ENCODE data around the gene TMEM181. TPM values are rescaled to one million over a fixed set of nuclear protein-coding genes. Genes with fewer than 3 reads are reported as not detected.
A peak's percentile ranks its signal among the peaks of the same experiment; 100 is the strongest.
"Not testable (repeated sequence)": the region's sequence is repeated elsewhere in the genome, so short reads cannot be mapped to it uniquely, and the experiment has no call there.

The TMEM181 gene
- total RNA-seq, 6 experiments from 2014 or later, result 11.3 to 14.0 (median 12.5) TPM

DNA sequence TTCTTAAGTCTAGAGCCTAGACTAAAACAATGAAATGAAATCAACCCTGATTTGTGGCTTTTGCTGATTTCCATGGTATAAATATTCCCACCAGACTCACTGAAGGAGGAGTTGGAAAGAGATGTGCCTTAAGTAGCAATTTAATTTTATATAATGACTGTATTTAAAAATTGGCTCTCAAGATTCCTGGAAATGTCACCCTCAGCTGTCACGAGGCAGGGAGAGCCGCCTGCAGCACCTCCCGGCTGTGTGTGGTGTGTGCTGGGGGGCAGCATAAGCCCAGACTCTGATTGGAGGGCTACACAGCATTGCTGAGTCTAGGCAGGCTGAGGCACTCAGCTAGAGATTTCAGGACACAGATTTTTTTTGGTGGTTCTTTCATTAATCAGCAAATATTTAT is 40.6 kb upstream of the TMEM181 start:
- H3K27ac ChIP-seq, result no peak overlapping the region
- H3K27me3 ChIP-seq, result no peaks in the 10 kb centered on the region
- TF ChIP-seq, protein P1, sequence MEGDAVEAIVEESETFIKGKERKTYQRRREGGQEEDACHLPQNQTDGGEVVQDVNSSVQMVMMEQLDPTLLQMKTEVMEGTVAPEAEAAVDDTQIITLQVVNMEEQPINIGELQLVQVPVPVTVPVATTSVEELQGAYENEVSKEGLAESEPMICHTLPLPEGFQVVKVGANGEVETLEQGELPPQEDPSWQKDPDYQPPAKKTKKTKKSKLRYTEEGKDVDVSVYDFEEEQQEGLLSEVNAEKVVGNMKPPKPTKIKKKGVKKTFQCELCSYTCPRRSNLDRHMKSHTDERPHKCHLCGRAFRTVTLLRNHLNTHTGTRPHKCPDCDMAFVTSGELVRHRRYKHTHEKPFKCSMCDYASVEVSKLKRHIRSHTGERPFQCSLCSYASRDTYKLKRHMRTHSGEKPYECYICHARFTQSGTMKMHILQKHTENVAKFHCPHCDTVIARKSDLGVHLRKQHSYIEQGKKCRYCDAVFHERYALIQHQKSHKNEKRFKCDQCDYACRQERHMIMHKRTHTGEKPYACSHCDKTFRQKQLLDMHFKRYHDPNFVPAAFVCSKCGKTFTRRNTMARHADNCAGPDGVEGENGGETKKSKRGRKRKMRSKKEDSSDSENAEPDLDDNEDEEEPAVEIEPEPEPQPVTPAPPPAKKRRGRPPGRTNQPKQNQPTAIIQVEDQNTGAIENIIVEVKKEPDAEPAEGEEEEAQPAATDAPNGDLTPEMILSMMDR (IDR thresholded peaks at IDR 0.05), result no peak
- TF ChIP-seq POLR2A (IDR thresholded peaks at IDR 0.05), result no peak
- H3K4me1 ChIP-seq, result no peaks in the 10 kb centered on the region
- no peaks in the 10 kb centered on the region for H3K36me3 ChIP-seq
- ATAC-seq (no peak), DNase-seq (peak in 1 of 3 donors; percentile 22)
- no peak overlapping the region for H3K4me3 ChIP-seq
- intact Hi-C loops (cut with DNase I), result no loop called here
- H3K9me3 ChIP-seq, result no peaks in the 10 kb centered on the region
- 33% methylated on average over 3 of the region's 3 CpGs for WGBS (ENCODE audit: insufficient coverage, low coverage, low lambda C conversion rate, missing lambda C conversion rate)

DNA sequence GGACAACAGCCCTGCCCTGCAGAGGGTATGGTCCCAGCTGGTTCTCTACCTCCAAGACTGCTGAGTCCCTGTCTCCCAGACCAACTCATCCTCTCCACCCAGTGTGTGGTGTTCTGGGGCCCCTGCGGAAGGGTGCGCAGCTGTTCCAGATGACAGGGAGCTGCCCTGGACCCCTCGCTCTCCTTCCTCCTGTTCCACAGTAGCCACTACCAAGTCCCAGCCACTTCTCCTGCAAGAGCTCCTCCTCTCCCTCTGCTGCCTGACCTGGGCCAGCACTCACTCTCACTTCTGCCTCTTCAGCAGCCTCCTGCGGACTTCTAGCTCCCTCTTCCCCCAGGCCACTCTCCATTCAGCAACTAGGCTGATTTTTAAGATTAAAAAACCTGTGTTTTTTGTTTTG is 40.1 kb upstream of the TMEM181 start:
- Histone ChIP-seq H3K27ac (no peak overlapping the region), H3K27me3 (no peaks in the 10 kb centered on the region), H3K4me1 (no peaks in the 10 kb centered on the region), H3K9me3 (no peaks in the 10 kb centered on the region), H3K36me3 (no peaks in the 10 kb centered on the region), H3K4me3 (no peak overlapping the region)
- WGBS (ENCODE audit: insufficient coverage, low coverage, low lambda C conversion rate, missing lambda C conversion rate), result 26% methylated on average over 2 of the region's 4 CpGs
- TF ChIP-seq, protein P1 (IDR thresholded peaks at IDR 0.05), result no peak
- no peak for TF ChIP-seq POLR2A (IDR thresholded peaks at IDR 0.05)
- intact Hi-C loops (cut with DNase I), result no loop called here
- DNase-seq (peak in 1 of 3 donors; percentile 31), ATAC-seq (no peak)

DNA sequence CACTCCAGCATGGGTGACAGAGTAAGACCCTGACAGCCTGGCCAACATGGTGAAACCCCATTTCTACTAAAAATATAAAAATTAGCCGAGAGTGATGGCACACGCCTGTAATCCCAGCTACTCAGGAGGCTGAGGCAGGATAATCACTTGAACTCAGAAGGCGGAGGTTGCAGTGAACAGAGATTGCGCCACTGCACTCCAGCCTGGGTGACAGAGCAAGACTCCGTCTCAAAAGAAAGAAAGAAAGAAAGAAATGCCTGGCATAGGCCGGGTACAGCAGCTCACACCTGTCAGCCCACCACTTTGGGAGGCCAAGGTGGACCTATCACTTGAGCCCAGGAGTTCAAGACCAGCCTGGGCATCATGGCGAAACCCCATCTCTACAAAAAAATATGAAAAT is 38.9 kb upstream of the TMEM181 start:
- H3K4me3 ChIP-seq; H3K4me1 ChIP-seq; H3K27me3 ChIP-seq; H3K9me3 ChIP-seq; DNase-seq; ATAC-seq; H3K36me3 ChIP-seq; intact Hi-C loops (cut with DNase I); H3K27ac ChIP-seq: not testable (repeated sequence)
- WGBS (ENCODE audit: insufficient coverage, low coverage, low lambda C conversion rate, missing lambda C conversion rate), result 81% methylated on average over 5 of the region's 7 CpGs

DNA sequence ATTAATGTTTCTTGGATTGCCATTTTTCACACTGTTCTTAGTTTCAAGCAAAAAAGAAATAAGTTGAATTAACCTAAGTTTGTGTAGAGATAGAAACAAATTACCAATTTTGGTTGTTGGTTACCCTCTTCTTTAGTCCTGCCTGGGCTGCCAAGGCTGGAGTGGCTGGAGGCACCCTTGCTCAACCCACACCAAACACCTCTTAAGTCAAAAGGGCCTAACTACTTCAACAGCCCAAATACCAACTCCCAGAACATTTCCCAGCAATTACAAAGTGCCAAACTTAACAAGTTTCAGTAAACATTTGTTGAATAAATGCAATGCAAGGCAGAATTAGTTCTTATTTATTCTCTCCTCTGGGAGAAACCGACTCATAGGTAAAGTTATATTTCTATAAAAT is 38.1 kb upstream of the TMEM181 start:
- H3K27me3 ChIP-seq, result no peaks in the 10 kb centered on the region
- DNase-seq (no peak), ATAC-seq (no peak)
- TF ChIP-seq, protein P1 (IDR thresholded peaks at IDR 0.05), result no peak
- no peak for TF ChIP-seq POLR2A (IDR thresholded peaks at IDR 0.05)
- no peaks in the 10 kb centered on the region for H3K36me3 ChIP-seq
- no peaks in the 10 kb centered on the region for H3K9me3 ChIP-seq
- no peaks in the 10 kb centered on the region for H3K4me1 ChIP-seq
- WGBS (ENCODE audit: insufficient coverage, low coverage, low lambda C conversion rate, missing lambda C conversion rate), result 67% methylated on average over 1 of the region's 1 CpG
- intact Hi-C loops (cut with DNase I), result no loop called here
- no peak overlapping the region for H3K27ac ChIP-seq
- no peak overlapping the region for H3K4me3 ChIP-seq

DNA sequence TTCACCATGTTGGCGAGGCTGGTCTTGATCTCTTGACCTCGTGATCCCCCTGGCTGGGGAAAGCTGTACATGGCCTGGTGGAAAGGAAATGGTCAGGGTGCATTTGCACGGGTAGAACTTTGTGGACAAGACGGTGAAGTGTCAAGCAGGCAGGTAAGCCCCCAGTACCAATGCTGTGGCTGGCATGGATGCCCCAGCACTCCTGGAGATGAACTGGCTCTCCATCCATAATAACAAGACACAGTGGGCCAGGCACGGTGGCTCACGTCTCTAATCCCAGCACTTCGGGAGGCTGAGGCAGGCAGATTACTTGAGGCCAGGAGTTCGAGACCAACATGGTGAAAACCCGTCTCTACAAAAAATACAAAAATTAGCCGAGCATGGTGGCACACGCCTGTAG is 37.3 kb upstream of the TMEM181 start:
- no peaks in the 10 kb centered on the region for H3K4me1 ChIP-seq
- no peak overlapping the region for H3K27ac ChIP-seq
- no peaks in the 10 kb centered on the region for H3K9me3 ChIP-seq
- WGBS (ENCODE audit: insufficient coverage, low coverage, low lambda C conversion rate, missing lambda C conversion rate), result 87% methylated on average over 8 of the region's 11 CpGs
- H3K4me3 ChIP-seq, result no peak overlapping the region
- intact Hi-C loops (cut with DNase I), result no loop called here
- DNase-seq (no peak), ATAC-seq (no peak)
- no peak for TF ChIP-seq POLR2A (IDR thresholded peaks at IDR 0.05)
- TF ChIP-seq, protein P1 (IDR thresholded peaks at IDR 0.05), result no peak
- no peaks in the 10 kb centered on the region for H3K36me3 ChIP-seq
- no peaks in the 10 kb centered on the region for H3K27me3 ChIP-seq

Measured in right lobe of liver (tissue), 6 donors.